Mesenchymal stem cell (in vitro differentiated cells and primary cell): ENCODE measurements around the gene KCND2.

Experiments used
- DNase-seq: peaks from one replicate; pipeline ENCODE4 v3.0.0-alpha.2; 2013
- H2AFZ ChIP-seq: one replicate; pipeline ENCODE4 v1.6.1; 2013; ENCODE audit warnings: low read depth, mild to moderate bottlenecking, control low read depth, inconsistent platforms, low read length, moderate library complexity
- H2AK5ac ChIP-seq: 2 replicates; pipeline ENCODE4 v1.6.1; 2013; ENCODE audit warnings: low read length, moderate library complexity, mild to moderate bottlenecking, inconsistent platforms; ENCODE audit not compliant: severe bottlenecking
- H2BK120ac ChIP-seq: one replicate; pipeline ENCODE4 v1.6.1; 2013; ENCODE audit warnings: low read depth, mild to moderate bottlenecking, inconsistent platforms, low read length, moderate library complexity
- H2BK12ac ChIP-seq, 2 experiments: one replicate each; pipeline ENCODE4 v1.6.1; 2013; ENCODE audit warnings: inconsistent platforms in 2 of 2, low read length in 2 of 2, mild to moderate bottlenecking in 2 of 2, moderate library complexity in 2 of 2, control low read depth in 1 of 2
- H2BK15ac ChIP-seq: one replicate; pipeline ENCODE4 v1.6.1; 2013; ENCODE audit warnings: mild to moderate bottlenecking, low read depth, inconsistent platforms; ENCODE audit not compliant: poor library complexity, severe bottlenecking
- H2BK5ac ChIP-seq: 2 replicates; pipeline ENCODE4 v1.6.1; 2013; ENCODE audit warnings: low read depth, mild to moderate bottlenecking, low read length, control low read depth, inconsistent platforms; ENCODE audit not compliant: poor library complexity, severe bottlenecking
- H3K14ac ChIP-seq, 2 experiments: one replicate each; pipeline ENCODE4 v1.6.1; 2013; ENCODE audit warnings: inconsistent platforms in 2 of 2, low read length in 2 of 2, control low read depth in 1 of 2, mild to moderate bottlenecking in 1 of 2, moderate library complexity in 1 of 2
- H3K18ac ChIP-seq, 2 experiments: one replicate each; pipeline ENCODE4 v1.6.1; 2013; ENCODE audit warnings: inconsistent platforms in 2 of 2, low read length in 2 of 2, control low read depth in 1 of 2, low read depth in 1 of 2, mild to moderate bottlenecking in 1 of 2
- H3K23ac ChIP-seq, 2 experiments: one replicate each; pipeline ENCODE4 v1.6.1; 2013; ENCODE audit warnings: inconsistent platforms in 2 of 2, low read length in 2 of 2, mild to moderate bottlenecking in 2 of 2, moderate library complexity in 2 of 2, control low read depth in 1 of 2
- H3K27ac ChIP-seq: 2 replicates; pipeline ENCODE4 v1.5.1; 2013; ENCODE audit warnings: mild to moderate bottlenecking, moderate library complexity, low read length, control low read depth, inconsistent platforms; ENCODE audit not compliant: poor library complexity, severe bottlenecking
- H3K27me3 ChIP-seq, 2 experiments: 2 replicates each; pipeline versions ENCODE4 v1.6.1 to v1.7.0; 2013; ENCODE audit warnings: low read length in 2 of 2, mild to moderate bottlenecking in 2 of 2, moderate library complexity in 2 of 2, control low read depth in 1 of 2, inconsistent platforms in 1 of 2; ENCODE audit not compliant: control insufficient read depth in 1 of 2, insufficient read depth in 1 of 2
- H3K36me3 ChIP-seq, 2 experiments: 2 replicates each; pipeline versions ENCODE4 v1.6.1 to v1.7.0; 2013; ENCODE audit warnings: low read length in 2 of 2, control low read depth in 1 of 2, inconsistent platforms in 1 of 2, low read depth in 1 of 2, mild to moderate bottlenecking in 1 of 2; ENCODE audit not compliant: insufficient read depth in 2 of 2, control insufficient read depth in 1 of 2
- H3K4ac ChIP-seq, 2 experiments: one replicate each; pipeline ENCODE4 v1.6.1; 2013; ENCODE audit warnings: inconsistent platforms in 2 of 2, low read length in 2 of 2, mild to moderate bottlenecking in 2 of 2, moderate library complexity in 2 of 2, control low read depth in 1 of 2, low read depth in 1 of 2
- H3K4me1 ChIP-seq: 2 replicates; pipeline ENCODE4 v1.6.1; 2013; ENCODE audit warnings: low read depth, low read length, control low read depth; ENCODE audit not compliant: control insufficient read depth, insufficient read depth
- H3K4me2 ChIP-seq: 2 replicates; pipeline ENCODE4 v1.6.1; 2013; ENCODE audit warnings: low read length, mild to moderate bottlenecking, inconsistent platforms; ENCODE audit not compliant: poor library complexity, severe bottlenecking
- H3K4me3 ChIP-seq, 2 experiments: 2 replicates each; pipeline versions ENCODE4 v1.5.1 to v1.7.0; 2013; ENCODE audit warnings: low read length in 2 of 2, mild to moderate bottlenecking in 2 of 2, control low read depth in 1 of 2, low read depth in 1 of 2; ENCODE audit not compliant: insufficient read depth in 1 of 2
- H3K79me1 ChIP-seq: replicated peaks from 2 replicates; pipeline ENCODE4 v1.6.1; 2013; ENCODE audit warnings: mild to moderate bottlenecking, control low read depth, low read length, inconsistent platforms; ENCODE audit not compliant: poor library complexity, severe bottlenecking
- H3K9ac ChIP-seq: 2 replicates; pipeline ENCODE4 v1.7.0; 2013; ENCODE audit warnings: mild to moderate bottlenecking, low read length, moderate library complexity
- H3K9me3 ChIP-seq: 2 replicates; pipeline ENCODE4 v1.7.0; 2013; ENCODE audit warnings: mild to moderate bottlenecking, low read length; ENCODE audit not compliant: control insufficient read depth
- H4K8ac ChIP-seq: one replicate; pipeline ENCODE4 v1.6.1; 2013; ENCODE audit warnings: inconsistent platforms, mild to moderate bottlenecking, low read length, moderate library complexity
- H4K91ac ChIP-seq: one replicate; pipeline ENCODE4 v1.6.1; 2013; ENCODE audit warnings: mild to moderate bottlenecking, low read length, inconsistent platforms
- WGBS: methylation state at CpG from one replicate; pipeline ENCODE4 v1.1.7; 2013; ENCODE audit warnings: mixed read lengths; 5-methylcytosine and 5-hydroxymethylcytosine counted together

The KCND2 gene

GRCh38 chr7:120363414-120363813 is 90.4 kb downstream of the KCND2 start:
- Histone ChIP-seq H3K4ac (no peak overlapping the region), H2AK5ac (no peak overlapping the region), H2AFZ (no peak overlapping the region), H3K4me2 (no peak overlapping the region), H2BK5ac (no peak overlapping the region), H3K79me1 (no peaks in the 10 kb centered on the region), H3K4me1 (no peaks in the 10 kb centered on the region), H4K91ac (no peak overlapping the region), H3K9ac (no peak overlapping the region), H3K4me3 (no peak overlapping the region), H3K14ac (no peak overlapping the region), H3K23ac (no peak overlapping the region), H4K8ac (no peak overlapping the region), H3K27ac (no peak overlapping the region), H2BK15ac (no peak overlapping the region), H2BK120ac (no peak overlapping the region), H3K27me3 (no peaks in the 10 kb centered on the region), H3K36me3 (peaks cover 0 to 16% of the 10 kb centered on the region in 2 experiments), H2BK12ac (no peak overlapping the region), H3K18ac (no peak overlapping the region), H3K9me3 (no peaks in the 10 kb centered on the region)
- no peak for DNase-seq

GRCh38 chr7:120370954-120371353 is 98.0 kb downstream of the KCND2 start:
- H3K9ac ChIP-seq, result no peak overlapping the region
- peaks cover 0 to 30% of the 10 kb centered on the region in 2 experiments for H3K36me3 ChIP-seq
- no peak overlapping the region for H3K4ac ChIP-seq
- H4K91ac ChIP-seq, result no peak overlapping the region
- H3K27ac ChIP-seq, result no peak overlapping the region
- no peak overlapping the region for H3K23ac ChIP-seq
- H2BK120ac ChIP-seq, result no peak overlapping the region
- no peak overlapping the region for H3K18ac ChIP-seq
- no peak overlapping the region for H2BK15ac ChIP-seq
- no peak overlapping the region for H2AK5ac ChIP-seq
- no peak overlapping the region for H3K4me2 ChIP-seq
- no peak overlapping the region for H2AFZ ChIP-seq
- H2BK5ac ChIP-seq, result no peak overlapping the region
- H3K79me1 ChIP-seq, result no peaks in the 10 kb centered on the region
- no peaks in the 10 kb centered on the region for H3K27me3 ChIP-seq
- no peaks in the 10 kb centered on the region for H3K4me1 ChIP-seq
- DNase-seq, result no peak
- no peak overlapping the region for H3K4me3 ChIP-seq
- no peak overlapping the region for H2BK12ac ChIP-seq
- no peak overlapping the region for H3K14ac ChIP-seq
- no peaks in the 10 kb centered on the region for H3K9me3 ChIP-seq
- no peak overlapping the region for H4K8ac ChIP-seq
- WGBS, result 100% methylated on average over 2 of the region's 2 CpGs

GRCh38 chr7:120373174-120373573 is 100.2 kb downstream of the KCND2 start:
- no peak overlapping the region for H2BK120ac ChIP-seq
- no peak overlapping the region for H2BK15ac ChIP-seq
- no peak overlapping the region for H3K4me3 ChIP-seq
- no peak for DNase-seq
- H3K14ac ChIP-seq, result no peak overlapping the region
- H3K4ac ChIP-seq, result no peak overlapping the region
- H2AK5ac ChIP-seq, result no peak overlapping the region
- no peak overlapping the region for H3K23ac ChIP-seq
- no peak overlapping the region for H4K8ac ChIP-seq
- H3K36me3 ChIP-seq, result peaks cover 0 to 30% of the 10 kb centered on the region in 2 experiments
- H3K18ac ChIP-seq, result no peak overlapping the region
- H2BK5ac ChIP-seq, result no peak overlapping the region
- H2BK12ac ChIP-seq, result no peak overlapping the region
- H3K79me1 ChIP-seq, result no peaks in the 10 kb centered on the region
- no peaks in the 10 kb centered on the region for H3K4me1 ChIP-seq
- H4K91ac ChIP-seq, result no peak overlapping the region
- no peak overlapping the region for H3K27ac ChIP-seq
- no peaks in the 10 kb centered on the region for H3K27me3 ChIP-seq
- H3K4me2 ChIP-seq, result no peak overlapping the region
- H3K9ac ChIP-seq, result no peak overlapping the region
- H2AFZ ChIP-seq, result no peak overlapping the region
- H3K9me3 ChIP-seq, result no peaks in the 10 kb centered on the region

- Histone ChIP-seq H2BK15ac (no peak overlapping the region), H3K14ac (no peak overlapping the region), H3K4ac (no peak overlapping the region), H3K79me1 (no peaks in the 10 kb centered on the region), H4K91ac (no peak overlapping the region), H3K9me3 (no peaks in the 10 kb centered on the region), H3K27me3 (no peaks in the 10 kb centered on the region), H2AFZ (no peak overlapping the region), H2BK12ac (no peak overlapping the region), H4K8ac (no peak overlapping the region), H2BK120ac (no peak overlapping the region), H3K4me3 (no peak overlapping the region), H3K4me1 (no peaks in the 10 kb centered on the region), H3K27ac (no peak overlapping the region), H3K18ac (no peak overlapping the region), H3K4me2 (no peak overlapping the region), H3K23ac (no peak overlapping the region), H3K36me3 (no peaks in the 10 kb centered on the region), H2BK5ac (no peak overlapping the region), H3K9ac (no peak overlapping the region), H2AK5ac (no peak overlapping the region)
- DNase-seq, result no peak
These were observed 121.6 kb downstream of the KCND2 start for GRCh38 chr7:120394595-120394994.
